Left forelimb (tissue), 1 donor: Measurements from ENCODE around the gene PPP1R37.
"Not testable (repeated sequence)": the region's sequence is repeated elsewhere in the genome, so short reads cannot be mapped to it uniquely, and the experiment has no call there.

ENCODE experiments used
- DNase-seq: peaks from one replicate; pipeline ENCODE4 v3.0.0-alpha.2; 2018; ENCODE audit warnings: low spot score

Gene PPP1R37

GRCh38 chr19:45095496-45096413 is 2.8 kb downstream of the PPP1R37 start:
- no peak for DNase-seq

GRCh38 chr19:45096700-45097099 is 3.7 kb downstream of the PPP1R37 start:
- no peak for DNase-seq

GRCh38 chr19:45097450-45097775 is 4.4 kb downstream of the PPP1R37 start:
- DNase-seq, result no peak

- DNase-seq, result no peak
Observed at GRCh38 chr19:45097776-45098520, 5.0 kb downstream of the PPP1R37 start.

- DNase-seq, result peak; percentile 50
Observed at GRCh38 chr19:45098521-45099466, 5.8 kb downstream of the PPP1R37 start.

- no peak for DNase-seq
Observed at GRCh38 chr19:45099467-45100191, 6.7 kb downstream of the PPP1R37 start.

- DNase-seq, result no peak
Observed at GRCh38 chr19:45100201-45100600, 7.2 kb downstream of the PPP1R37 start.

- no peak for DNase-seq
Observed at GRCh38 chr19:45100846-45101252, 7.9 kb downstream of the PPP1R37 start.

- no peak for DNase-seq
Observed at GRCh38 chr19:45101806-45102205, 8.8 kb downstream of the PPP1R37 start.

GRCh38 chr19:45102481-45102880 is 9.5 kb downstream of the PPP1R37 start:
- no peak for DNase-seq

GRCh38 chr19:45103156-45103507 is 10.2 kb downstream of the PPP1R37 start:
- no peak for DNase-seq

- no peak for DNase-seq
Observed at GRCh38 chr19:45103508-45104319, 10.7 kb downstream of the PPP1R37 start.

- no peak for DNase-seq
Observed at GRCh38 chr19:45104658-45105349, 11.8 kb downstream of the PPP1R37 start.

GRCh38 chr19:45106363-45106762 is 13.4 kb downstream of the PPP1R37 start:
- DNase-seq, result not testable (repeated sequence)

- DNase-seq, result no peak
Observed at GRCh38 chr19:45107621-45108150, 14.7 kb downstream of the PPP1R37 start.

- DNase-seq, result no peak
Observed at GRCh38 chr19:45110851-45111266, 17.9 kb downstream of the PPP1R37 start.

GRCh38 chr19:45112111-45112827 is 19.3 kb downstream of the PPP1R37 start:
- DNase-seq, result no peak

GRCh38 chr19:45113628-45114027 is 20.6 kb downstream of the PPP1R37 start:
- DNase-seq, result no peak

GRCh38 chr19:45114116-45114515 is 21.1 kb downstream of the PPP1R37 start:
- DNase-seq, result no peak
